Colon (tissue), 2 donors: Measurements from ENCODE around the gene C1orf116.
"Not testable (repeated sequence)": the region's sequence is repeated elsewhere in the genome, so short reads cannot be mapped to it uniquely, and the experiment has no call there.

Experiments used
- FAIRE-seq: peaks from 2 replicates; lab custom pipeline; 2012; peaks lifted over from hg19 to GRCh38; lab: Jason Lieb, UNC
- donor health status: control.
- donor health status: control.

Gene C1orf116

GRCh38 chr1:207058878-207059867 lies 26.6 kb upstream of the C1orf116 start:
- FAIRE-seq, result no peak

GRCh38 chr1:207058252-207058651 lies 25.7 kb upstream of the C1orf116 start:
- FAIRE-seq, result no peak

GRCh38 chr1:207056673-207057072 lies 24.1 kb upstream of the C1orf116 start:
- FAIRE-seq, result no peak

GRCh38 chr1:207055386-207056001 lies 22.9 kb upstream of the C1orf116 start:
- no peak for FAIRE-seq

GRCh38 chr1:207054491-207054890 lies 21.9 kb upstream of the C1orf116 start:
- FAIRE-seq, result no peak

GRCh38 chr1:207052911-207053769 lies 20.6 kb upstream of the C1orf116 start, which contains the start of gene PFKFB2:
TSS of gene PFKFB2 (plus strand) at chr1:207053275. CDS start at chr1:207054718, 1,443 bp downstream.
- peak; percentile 14 for FAIRE-seq

- no peak for FAIRE-seq
Measured at GRCh38 chr1:207051191-207051943, 18.8 kb upstream of the C1orf116 start, which contains the start of gene YOD1. TSS of gene YOD1 (minus strand) at chr1:207051208. CDS start at chr1:207051030, 178 bp downstream.

GRCh38 chr1:207050480-207051190 lies 18.1 kb upstream of the C1orf116 start:
- FAIRE-seq, result no peak

GRCh38 chr1:207049974-207050391 lies 17.4 kb upstream of the C1orf116 start:
- no peak for FAIRE-seq

GRCh38 chr1:207049514-207049913 lies 17.0 kb upstream of the C1orf116 start:
- FAIRE-seq, result no peak

- FAIRE-seq, result no peak
Measured at GRCh38 chr1:207049054-207049453, 16.5 kb upstream of the C1orf116 start.

- FAIRE-seq, result no peak
Measured at GRCh38 chr1:207048041-207048440, 15.5 kb upstream of the C1orf116 start.

GRCh38 chr1:207047505-207047904 lies 14.9 kb upstream of the C1orf116 start:
- FAIRE-seq, result no peak

- FAIRE-seq, result no peak
Measured at GRCh38 chr1:207045453-207045852, 12.9 kb upstream of the C1orf116 start.

- not testable (repeated sequence) for FAIRE-seq
Measured at GRCh38 chr1:207041397-207041796, 8.8 kb upstream of the C1orf116 start.

- FAIRE-seq, result no peak
Measured at GRCh38 chr1:207040181-207040533, 7.6 kb upstream of the C1orf116 start.

GRCh38 chr1:207039380-207040180 lies 7.0 kb upstream of the C1orf116 start:
- FAIRE-seq, result no peak

GRCh38 chr1:207036865-207037264 lies 4.3 kb upstream of the C1orf116 start:
- no peak for FAIRE-seq

- no peak for FAIRE-seq
Measured at GRCh38 chr1:207035877-207036551, 3.5 kb upstream of the C1orf116 start.
